ENCODE results near the gene TALDO1. TPM values are rescaled to one million over a fixed set of nuclear protein-coding genes. Genes with fewer than 3 reads are reported as not detected.
A peak's percentile ranks its signal among the peaks of the same experiment; 100 is the strongest.

TALDO1 gene
- polyA plus RNA-seq, 1 of the 3 experiments (the other 2 are of a cell fraction), result 103 TPM

DNA sequence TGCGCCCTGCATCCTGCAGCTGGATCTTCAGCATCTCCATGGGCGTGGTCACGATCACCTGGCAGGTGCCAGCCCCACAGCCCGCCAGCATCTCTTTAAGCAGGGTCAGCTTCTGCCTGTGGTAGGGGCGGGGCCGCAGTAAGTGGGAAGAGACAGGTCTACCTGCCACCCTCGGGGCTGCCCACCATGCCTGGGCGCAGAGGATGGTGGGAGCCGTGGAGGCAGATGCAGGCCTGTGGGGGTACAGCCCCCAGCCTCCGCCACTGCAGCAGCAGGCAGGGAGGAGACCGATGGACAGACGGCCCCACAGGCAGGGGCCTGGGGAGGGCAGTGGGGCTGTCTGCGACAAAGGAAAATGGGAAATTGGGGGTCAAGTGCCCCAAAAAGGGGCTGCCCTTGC is 45.6 kb downstream of the TALDO1 start:
- ChIA-PET POLR2A (interaction anchor here (1.0 kb wide), 1 partner anchor 16 kb away, joined by 3 read pairs; the partner anchor contains the start of gene GATD1), CTCF (interaction anchor here (6.3 kb wide), 1 partner anchor 9 kb away, joined by 43 read pairs; no protein-coding TSS in a partner anchor)
- Histone ChIP-seq H2AFZ (ENCODE audit: low read depth) (no peak overlapping the region), H3K9me2 (no peaks in the 10 kb centered on the region), H3K36me3 (replicated peaks in 1 of 2; ENCODE audit: control insufficient read depth in 1 of 2, insufficient read depth in 2 of 2, low read length in 1 of 2) (peaks cover 0 to 30% of the 10 kb centered on the region in 2 experiments), H4K20me1 (ENCODE audit: insufficient read depth) (no peaks in the 10 kb centered on the region), H3K4me3 (ENCODE audit: low read depth in 2 of 2, low read length in 1 of 2) (no peak overlapping the region), H3K9me3 (no peaks in the 10 kb centered on the region), H3K27me3 (ENCODE audit: insufficient read depth) (no peaks in the 10 kb centered on the region), H3F3A (replicated peaks; ENCODE audit: insufficient read depth) (peaks cover 18% of the 10 kb centered on the region), H3K79me2 (ENCODE audit: insufficient read depth) (peaks cover 20% of the 10 kb centered on the region), H3K27ac (ENCODE audit: low read depth in 2 of 2, low read length in 1 of 2) (no peak overlapping the region; a peak in 1 of 4 replicates), H3K4me2 (no peak overlapping the region), H3K9ac (no peak overlapping the region), H3K4me1 (ENCODE audit: control insufficient read depth in 1 of 2, insufficient read depth in 2 of 2, low read depth in 1 of 2, low read length in 1 of 2) (peaks cover 8 to 48% of the 10 kb centered on the region in 2 experiments; a peak in 2 of 4 replicates)
- TF ChIP-seq JUND (IDR thresholded peaks at IDR 0.05) (no peak), SMC3 (IDR thresholded peaks at IDR 0.05; ENCODE audit: low read depth, low read length) (no peak), RXRA (IDR thresholded peaks at IDR 0.05; ENCODE audit: borderline replicate concordance, low read depth) (no peak), GABPA (IDR thresholded peaks at IDR 0.05; ENCODE audit: low read depth) (no peak), YY1 (IDR thresholded peaks at IDR 0.05; ENCODE audit: low read depth) (no peak)
- TF ChIP-seq, protein P1, sequence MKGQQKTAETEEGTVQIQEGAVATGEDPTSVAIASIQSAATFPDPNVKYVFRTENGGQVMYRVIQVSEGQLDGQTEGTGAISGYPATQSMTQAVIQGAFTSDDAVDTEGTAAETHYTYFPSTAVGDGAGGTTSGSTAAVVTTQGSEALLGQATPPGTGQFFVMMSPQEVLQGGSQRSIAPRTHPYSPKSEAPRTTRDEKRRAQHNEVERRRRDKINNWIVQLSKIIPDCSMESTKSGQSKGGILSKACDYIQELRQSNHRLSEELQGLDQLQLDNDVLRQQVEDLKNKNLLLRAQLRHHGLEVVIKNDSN (IDR thresholded peaks at IDR 0.05; ENCODE audit: borderline replicate concordance, low read depth), result no peak
- WGBS (ENCODE audit: low lambda C conversion rate), result 93% methylated on average over 11 of the region's 13 CpGs
- no peak for DNase-seq

DNA sequence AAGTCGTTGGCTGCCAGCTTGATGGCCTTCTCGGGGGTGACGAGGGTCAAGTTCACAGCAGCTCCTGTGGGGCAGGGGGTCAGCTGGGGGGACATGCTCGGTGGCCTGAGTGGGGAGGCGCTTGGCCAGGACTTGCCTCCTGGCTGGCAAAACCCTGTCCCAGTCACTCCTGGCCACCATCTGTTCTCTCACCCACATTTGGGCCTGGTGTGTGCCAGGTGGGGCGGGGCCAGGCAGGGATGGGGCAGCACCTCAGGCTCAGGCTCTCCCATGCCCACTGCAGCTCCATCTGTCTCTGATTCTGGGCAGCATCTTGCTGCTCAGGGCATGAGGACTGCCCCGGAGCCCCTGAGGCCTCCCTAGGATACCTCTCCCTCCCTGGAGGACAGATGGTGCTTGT is 46.3 kb downstream of the TALDO1 start:
- TF ChIP-seq RAD21 (IDR thresholded peaks at IDR 0.05; ENCODE audit: low read length) (no peak), FOXM1 (IDR thresholded peaks at IDR 0.05; ENCODE audit: low read depth) (no peak)
- Histone ChIP-seq H3K27ac (ENCODE audit: low read depth in 2 of 2, low read length in 1 of 2) (no peak overlapping the region; a peak in 1 of 4 replicates), H3K79me2 (ENCODE audit: insufficient read depth) (peaks cover 20% of the 10 kb centered on the region), H3K27me3 (ENCODE audit: insufficient read depth) (no peaks in the 10 kb centered on the region), H3K4me1 (ENCODE audit: control insufficient read depth in 1 of 2, insufficient read depth in 2 of 2, low read depth in 1 of 2, low read length in 1 of 2) (peaks cover 8 to 50% of the 10 kb centered on the region in 2 experiments; a peak in 2 of 4 replicates), H2AFZ (ENCODE audit: low read depth) (no peak overlapping the region), H4K20me1 (ENCODE audit: insufficient read depth) (no peaks in the 10 kb centered on the region), H3K4me3 (ENCODE audit: low read depth in 2 of 2, low read length in 1 of 2) (no peak overlapping the region), H3K9me2 (no peaks in the 10 kb centered on the region), H3F3A (replicated peaks; ENCODE audit: insufficient read depth) (peaks cover 18% of the 10 kb centered on the region), H3K4me2 (no peak overlapping the region), H3K9ac (no peak overlapping the region), H3K36me3 (replicated peaks in 1 of 2; ENCODE audit: control insufficient read depth in 1 of 2, insufficient read depth in 2 of 2, low read length in 1 of 2) (peaks cover 0 to 30% of the 10 kb centered on the region in 2 experiments), H3K9me3 (no peaks in the 10 kb centered on the region)
- WGBS (ENCODE audit: low lambda C conversion rate), result 90% methylated on average over 6 of the region's 7 CpGs
- ChIA-PET CTCF (interaction anchor here (1.6 to 6.3 kb wide), 2 partner anchors 10 to 55 kb away, joined by 7 to 43 read pairs; no protein-coding TSS in a partner anchor), POLR2A (interaction anchor here (0.9 to 2.5 kb wide), 3 partner anchors 10 to 17 kb away, joined by 3 to 8 read pairs (median 3); partner anchors contain the start of genes GATD1 and RPLP2)
- no peak for DNase-seq

DNA sequence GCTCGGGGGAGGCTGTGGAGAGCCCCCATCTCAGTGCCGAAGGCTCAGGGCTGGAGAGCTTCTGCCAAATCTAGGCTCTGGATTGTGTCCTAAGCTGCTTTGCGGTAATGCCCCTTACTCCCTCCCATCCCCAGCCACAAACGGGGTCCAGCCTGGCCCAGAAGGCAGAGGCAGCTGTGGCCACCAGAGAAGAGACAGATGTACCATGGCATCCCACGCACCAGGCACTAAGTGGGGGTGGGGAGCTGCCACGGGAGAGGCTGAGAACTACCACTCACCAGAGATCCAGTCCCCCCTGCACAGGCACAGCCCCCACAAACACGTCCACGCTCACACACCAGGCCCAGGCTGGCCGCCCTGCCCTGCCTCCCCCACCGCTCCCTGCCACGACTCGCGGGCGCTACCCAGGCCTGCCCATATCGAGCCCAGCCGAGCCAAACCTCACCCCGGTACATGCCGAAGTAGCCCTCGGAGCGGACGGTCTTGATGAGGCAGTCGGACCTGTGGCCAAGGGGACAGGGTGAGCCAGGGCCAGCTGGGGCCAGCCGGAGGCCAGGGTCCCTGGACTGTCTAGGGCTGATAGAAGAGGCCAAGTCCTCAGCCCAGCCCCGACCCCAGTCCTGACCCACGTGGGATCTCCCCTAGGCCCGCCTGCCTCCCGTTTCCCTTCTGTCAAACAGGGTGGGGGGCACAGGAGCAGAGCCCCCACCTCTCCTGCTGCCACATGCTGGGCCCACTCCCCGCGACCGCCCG is 46.9 kb downstream of the TALDO1 start:
- DNase-seq, result no peak
- Histone ChIP-seq H3K4me2 (no peak overlapping the region), H3K27me3 (ENCODE audit: insufficient read depth) (no peaks in the 10 kb centered on the region), H3K36me3 (replicated peaks in 1 of 2; ENCODE audit: control insufficient read depth in 1 of 2, insufficient read depth in 2 of 2, low read length in 1 of 2) (peaks cover 0 to 30% of the 10 kb centered on the region in 2 experiments), H3F3A (replicated peaks; ENCODE audit: insufficient read depth) (peaks cover 18% of the 10 kb centered on the region), H3K9ac (no peak overlapping the region), H3K9me3 (no peaks in the 10 kb centered on the region), H4K20me1 (ENCODE audit: insufficient read depth) (no peaks in the 10 kb centered on the region), H3K9me2 (no peaks in the 10 kb centered on the region), H3K4me3 (ENCODE audit: low read depth in 2 of 2, low read length in 1 of 2) (no peak overlapping the region), H3K4me1 (ENCODE audit: control insufficient read depth in 1 of 2, insufficient read depth in 2 of 2, low read depth in 1 of 2, low read length in 1 of 2) (peaks cover 8 to 45% of the 10 kb centered on the region in 2 experiments; a peak in 2 of 4 replicates), H3K79me2 (ENCODE audit: insufficient read depth) (peaks cover 20% of the 10 kb centered on the region), H2AFZ (ENCODE audit: low read depth) (no peak overlapping the region), H3K27ac (ENCODE audit: low read depth in 2 of 2, low read length in 1 of 2) (no peak overlapping the region; a peak in 1 of 4 replicates)
- 92% methylated on average over 23 of the region's 31 CpGs for WGBS (ENCODE audit: low lambda C conversion rate)
- no peak for TF ChIP-seq MEF2A (IDR thresholded peaks at IDR 0.05; ENCODE audit: borderline replicate concordance, low read depth)
- TF ChIP-seq EP300 (IDR thresholded peaks at IDR 0.05; ENCODE audit: borderline replicate concordance in 1 of 2, low read depth in 1 of 2, low read length in 1 of 2), result 0 out of 4 replicates have a peak, but pooled peaks of 1 of the 2 experiments have one; percentile 10
- ChIA-PET CTCF (interaction anchor here (0.8 to 6.3 kb wide), 3 partner anchors 10 to 156 kb away, joined by 3 to 43 read pairs (median 7); no protein-coding TSS in a partner anchor), POLR2A (interaction anchor here (0.9 to 2.5 kb wide), 3 partner anchors 10 to 17 kb away, joined by 3 to 8 read pairs (median 3); partner anchors contain the start of genes GATD1 and RPLP2)

Measured in SK-N-SH (cell line).